K562 (cell line): ENCODE measurements around the gene BTBD18. TPM values are rescaled to one million over a fixed set of nuclear protein-coding genes. Genes with fewer than 3 reads are reported as not detected.

Experiments
- BDP1 ChIP-seq: IDR thresholded peaks from 3 replicates; pipeline ENCODE4 v1.6.1; 2011; ENCODE audit not compliant: insufficient read length, insufficient read depth
- CBFA2T3 ChIP-seq: fragments of 450-650 bp; IDR thresholded peaks from 2 replicates; pipeline ENCODE4 v1.6.1; 2017
- CREM ChIP-seq: IDR thresholded peaks from 2 replicates; pipeline ENCODE4 v1.6.1; 2014; ENCODE audit warnings: antibody characterized with exemption, low read depth
- DDX20 ChIP-seq: fragments of 450-650 bp; IDR thresholded peaks from 2 replicates; pipeline ENCODE4 v1.6.1; 2016; ENCODE audit warnings: missing genetic modification characterization, low read depth, mild to moderate bottlenecking, missing compliant biosample characterization, moderate library complexity
- LEF1 ChIP-seq: fragments of 450-650 bp; IDR thresholded peaks from 2 replicates; pipeline ENCODE4 v1.6.1; 2016; ENCODE audit warnings: mild to moderate bottlenecking
- MTA3 ChIP-seq: fragments of 450-650 bp; formaldehyde crosslinking; IDR thresholded peaks from 2 replicates; pipeline ENCODE4 v1.6.1; 2017; ENCODE audit warnings: mild to moderate bottlenecking, borderline replicate concordance
- MXI1 ChIP-seq: IDR thresholded peaks from 2 replicates; pipeline ENCODE4 v1.6.1; 2011; ENCODE audit warnings: low read depth, mild to moderate bottlenecking, improper control_type of control experiment, low read length
- NBN ChIP-seq: fragments of 450-650 bp; IDR thresholded peaks from 2 replicates; pipeline ENCODE4 v1.6.1; 2016; ENCODE audit warnings: low read depth, mild to moderate bottlenecking
- SIN3B ChIP-seq: fragments of 450-650 bp; IDR thresholded peaks from 2 replicates; pipeline ENCODE4 v1.6.1; 2017; ENCODE audit warnings: low read depth, mild to moderate bottlenecking, moderate library complexity
- SRSF7 ChIP-seq: fragments of 200-400 bp; formaldehyde crosslinking; optimal IDR thresholded peaks from 2 replicates; pipeline ENCODE3; 2017; ENCODE audit warnings: mild to moderate bottlenecking, low read depth, low read length
- ZNF780A ChIP-seq: fragments of 250-450 bp; sonication (Bioruptor Pico); IDR thresholded peaks from 2 replicates; pipeline ENCODE4 v1.5.0; 2021; ENCODE audit warnings: mild to moderate bottlenecking
- polyA plus RNA-seq, 8 experiments: library from polyadenylated mRNA; depleted of rRNA in 4 of 8; stranded (reverse) in 5 of 8; unstranded in 3 of 8; fragments of >200 nt; fragmentation: Nextera tagmentation in 2 of 8; fragmentation: Illumina TruSeq in 1 of 8; extraction: Ambion mirVana in 2 of 8; extraction: Trizol in 1 of 8; gene quantifications; 2 replicates each; pipeline versions ENCODE4 v1.2.1 to v1.2.3, GENCODE V29; 2011 to 2014; ENCODE audit warnings: inconsistent platforms in 1 of 8, missing spikeins in 1 of 8
- total RNA-seq, 7 experiments: library from RNA; depleted of rRNA in 6 of 7; stranded (reverse); fragments of >200 nt in 6 of 7; fragmentation: Illumina TruSeq in 2 of 7; extraction: Trizol in 2 of 7; gene quantifications; 2 replicates each; pipeline versions ENCODE4 v1.2.1 to v1.2.3, GENCODE V29; 2011 to 2021; ENCODE audit warnings: low replicate concordance in 1 of 7
- TF ChIP-seq, protein P1 (sequence below): fragments of 250-450 bp; sonication (Bioruptor Pico); IDR thresholded peaks from 2 replicates; pipeline ENCODE4 v1.5.0; 2020; ENCODE audit warnings: mild to moderate bottlenecking
- TF ChIP-seq, protein P2 (sequence below), 2 experiments: fragments of 450-650 bp in 1 of 2; IDR thresholded peaks; 2 replicates each; pipeline ENCODE4 v1.6.1; 2011 to 2017; ENCODE audit warnings: low read depth in 2 of 2, antibody characterized with exemption in 1 of 2, borderline replicate concordance in 1 of 2, low read length in 1 of 2, mild to moderate bottlenecking in 1 of 2, mixed read lengths in 1 of 2; ENCODE audit not compliant: control insufficient read depth in 1 of 2
- TF ChIP-seq, protein P3 (sequence below): fragments of 450-650 bp; IDR thresholded peaks from one replicate; pipeline ENCODE4 v1.6.1; 2018; ENCODE audit warnings: mild to moderate bottlenecking, moderate library complexity; ENCODE audit not compliant: partially characterized antibody

The BTBD18 gene
- total and polyA plus RNA-seq, 9 of the 15 experiments (the other 6 are each of a cell fraction or from before 2014, with no cell fraction given): 0.06 TPM; not detected in 8

DNA sequence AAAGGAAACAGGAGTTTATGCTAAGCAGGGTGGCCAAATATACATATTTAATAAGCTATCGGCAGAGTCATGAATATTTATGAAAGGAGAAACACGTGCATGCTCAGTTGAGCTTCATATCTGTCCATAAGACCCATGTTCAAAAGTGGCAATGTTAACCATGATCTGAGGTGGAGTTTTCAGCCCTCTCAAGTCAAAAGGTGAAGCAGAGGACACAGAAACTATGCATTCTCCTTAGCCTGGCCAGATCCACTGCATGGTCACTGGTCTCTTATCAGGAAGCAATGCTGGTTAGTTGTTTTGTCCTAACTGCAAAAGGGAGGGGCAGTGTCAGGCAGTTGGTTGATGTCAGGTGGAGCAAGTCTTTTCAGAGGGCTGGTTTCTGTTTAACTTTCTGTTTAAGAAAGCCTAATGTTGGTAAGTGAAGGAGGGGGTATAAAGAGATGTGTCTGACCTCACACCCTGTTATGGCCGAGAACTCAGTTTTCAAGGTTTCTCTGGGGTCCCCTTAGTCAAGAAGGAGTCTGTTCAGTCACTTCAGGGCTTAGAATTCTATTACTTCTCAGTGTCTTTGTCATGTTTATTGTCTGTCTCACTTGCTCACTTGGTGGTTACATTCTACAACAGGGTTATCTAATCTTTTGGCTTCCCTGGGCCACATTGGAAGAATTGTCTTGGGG, 15.9 kb downstream of the BTBD18 start (continued):
- TF ChIP-seq, protein P1, sequence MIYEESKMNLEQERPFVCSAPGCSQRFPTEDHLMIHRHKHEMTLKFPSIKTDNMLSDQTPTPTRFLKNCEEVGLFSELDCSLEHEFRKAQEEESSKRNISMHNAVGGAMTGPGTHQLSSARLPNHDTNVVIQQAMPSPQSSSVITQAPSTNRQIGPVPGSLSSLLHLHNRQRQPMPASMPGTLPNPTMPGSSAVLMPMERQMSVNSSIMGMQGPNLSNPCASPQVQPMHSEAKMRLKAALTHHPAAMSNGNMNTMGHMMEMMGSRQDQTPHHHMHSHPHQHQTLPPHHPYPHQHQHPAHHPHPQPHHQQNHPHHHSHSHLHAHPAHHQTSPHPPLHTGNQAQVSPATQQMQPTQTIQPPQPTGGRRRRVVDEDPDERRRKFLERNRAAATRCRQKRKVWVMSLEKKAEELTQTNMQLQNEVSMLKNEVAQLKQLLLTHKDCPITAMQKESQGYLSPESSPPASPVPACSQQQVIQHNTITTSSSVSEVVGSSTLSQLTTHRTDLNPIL (CRISPR knock-in tag): no peak
- TF ChIP-seq SIN3B (no peak), LEF1 (peak; percentile 72), NBN (peak; percentile 47; the same call in 1 of the 2 replicates), SRSF7 (no peak), ZNF780A (CRISPR knock-in tag) (no peak), BDP1 (no peak), MTA3 (peak; percentile 52), CBFA2T3 (peak; percentile 50), MXI1 (no peak), CREM (no peak), DDX20 (tag) (no peak)
- TF ChIP-seq, protein P2, sequence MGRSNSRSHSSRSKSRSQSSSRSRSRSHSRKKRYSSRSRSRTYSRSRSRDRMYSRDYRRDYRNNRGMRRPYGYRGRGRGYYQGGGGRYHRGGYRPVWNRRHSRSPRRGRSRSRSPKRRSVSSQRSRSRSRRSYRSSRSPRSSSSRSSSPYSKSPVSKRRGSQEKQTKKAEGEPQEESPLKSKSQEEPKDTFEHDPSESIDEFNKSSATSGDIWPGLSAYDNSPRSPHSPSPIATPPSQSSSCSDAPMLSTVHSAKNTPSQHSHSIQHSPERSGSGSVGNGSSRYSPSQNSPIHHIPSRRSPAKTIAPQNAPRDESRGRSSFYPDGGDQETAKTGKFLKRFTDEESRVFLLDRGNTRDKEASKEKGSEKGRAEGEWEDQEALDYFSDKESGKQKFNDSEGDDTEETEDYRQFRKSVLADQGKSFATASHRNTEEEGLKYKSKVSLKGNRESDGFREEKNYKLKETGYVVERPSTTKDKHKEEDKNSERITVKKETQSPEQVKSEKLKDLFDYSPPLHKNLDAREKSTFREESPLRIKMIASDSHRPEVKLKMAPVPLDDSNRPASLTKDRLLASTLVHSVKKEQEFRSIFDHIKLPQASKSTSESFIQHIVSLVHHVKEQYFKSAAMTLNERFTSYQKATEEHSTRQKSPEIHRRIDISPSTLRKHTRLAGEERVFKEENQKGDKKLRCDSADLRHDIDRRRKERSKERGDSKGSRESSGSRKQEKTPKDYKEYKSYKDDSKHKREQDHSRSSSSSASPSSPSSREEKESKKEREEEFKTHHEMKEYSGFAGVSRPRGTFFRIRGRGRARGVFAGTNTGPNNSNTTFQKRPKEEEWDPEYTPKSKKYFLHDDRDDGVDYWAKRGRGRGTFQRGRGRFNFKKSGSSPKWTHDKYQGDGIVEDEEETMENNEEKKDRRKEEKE (IDR thresholded peaks at IDR 0.05; ENCODE audit: borderline replicate concordance in 1 of 2, control insufficient read depth in 1 of 2, low read depth in 2 of 2, low read length in 1 of 2): peak in 1 of 2 experiments; percentile 22; a peak in 1 of 4 replicates
- TF ChIP-seq, protein P3, sequence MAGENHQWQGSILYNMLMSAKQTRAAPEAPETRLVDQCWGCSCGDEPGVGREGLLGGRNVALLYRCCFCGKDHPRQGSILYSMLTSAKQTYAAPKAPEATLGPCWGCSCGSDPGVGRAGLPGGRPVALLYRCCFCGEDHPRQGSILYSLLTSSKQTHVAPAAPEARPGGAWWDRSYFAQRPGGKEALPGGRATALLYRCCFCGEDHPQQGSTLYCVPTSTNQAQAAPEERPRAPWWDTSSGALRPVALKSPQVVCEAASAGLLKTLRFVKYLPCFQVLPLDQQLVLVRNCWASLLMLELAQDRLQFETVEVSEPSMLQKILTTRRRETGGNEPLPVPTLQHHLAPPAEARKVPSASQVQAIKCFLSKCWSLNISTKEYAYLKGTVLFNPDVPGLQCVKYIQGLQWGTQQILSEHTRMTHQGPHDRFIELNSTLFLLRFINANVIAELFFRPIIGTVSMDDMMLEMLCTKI: no peak
